Mesenchymal stem cell (in vitro differentiated cells and primary cell): ENCODE data around the gene UBR1.

Experiments
- DNase-seq: peaks from one replicate; pipeline ENCODE4 v3.0.0-alpha.2; 2013
- H2AFZ ChIP-seq: one replicate; pipeline ENCODE4 v1.6.1; 2013; ENCODE audit warnings: low read depth, mild to moderate bottlenecking, control low read depth, inconsistent platforms, low read length, moderate library complexity
- H2AK5ac ChIP-seq: 2 replicates; pipeline ENCODE4 v1.6.1; 2013; ENCODE audit warnings: low read length, moderate library complexity, mild to moderate bottlenecking, inconsistent platforms; ENCODE audit not compliant: severe bottlenecking
- H2BK120ac ChIP-seq: one replicate; pipeline ENCODE4 v1.6.1; 2013; ENCODE audit warnings: low read depth, mild to moderate bottlenecking, inconsistent platforms, low read length, moderate library complexity
- H2BK12ac ChIP-seq, 2 experiments: one replicate each; pipeline ENCODE4 v1.6.1; 2013; ENCODE audit warnings: inconsistent platforms in 2 of 2, low read length in 2 of 2, mild to moderate bottlenecking in 2 of 2, moderate library complexity in 2 of 2, control low read depth in 1 of 2
- H2BK15ac ChIP-seq: one replicate; pipeline ENCODE4 v1.6.1; 2013; ENCODE audit warnings: mild to moderate bottlenecking, low read depth, inconsistent platforms; ENCODE audit not compliant: poor library complexity, severe bottlenecking
- H2BK5ac ChIP-seq: 2 replicates; pipeline ENCODE4 v1.6.1; 2013; ENCODE audit warnings: low read depth, mild to moderate bottlenecking, low read length, control low read depth, inconsistent platforms; ENCODE audit not compliant: poor library complexity, severe bottlenecking
- H3K14ac ChIP-seq, 2 experiments: one replicate each; pipeline ENCODE4 v1.6.1; 2013; ENCODE audit warnings: inconsistent platforms in 2 of 2, low read length in 2 of 2, control low read depth in 1 of 2, mild to moderate bottlenecking in 1 of 2, moderate library complexity in 1 of 2
- H3K18ac ChIP-seq, 2 experiments: one replicate each; pipeline ENCODE4 v1.6.1; 2013; ENCODE audit warnings: inconsistent platforms in 2 of 2, low read length in 2 of 2, control low read depth in 1 of 2, low read depth in 1 of 2, mild to moderate bottlenecking in 1 of 2
- H3K23ac ChIP-seq, 2 experiments: one replicate each; pipeline ENCODE4 v1.6.1; 2013; ENCODE audit warnings: inconsistent platforms in 2 of 2, low read length in 2 of 2, mild to moderate bottlenecking in 2 of 2, moderate library complexity in 2 of 2, control low read depth in 1 of 2
- H3K27ac ChIP-seq: 2 replicates; pipeline ENCODE4 v1.5.1; 2013; ENCODE audit warnings: mild to moderate bottlenecking, moderate library complexity, low read length, control low read depth, inconsistent platforms; ENCODE audit not compliant: poor library complexity, severe bottlenecking
- H3K27me3 ChIP-seq, 2 experiments: 2 replicates each; pipeline versions ENCODE4 v1.6.1 to v1.7.0; 2013; ENCODE audit warnings: low read length in 2 of 2, mild to moderate bottlenecking in 2 of 2, moderate library complexity in 2 of 2, control low read depth in 1 of 2, inconsistent platforms in 1 of 2; ENCODE audit not compliant: control insufficient read depth in 1 of 2, insufficient read depth in 1 of 2
- H3K36me3 ChIP-seq, 2 experiments: 2 replicates each; pipeline versions ENCODE4 v1.6.1 to v1.7.0; 2013; ENCODE audit warnings: low read length in 2 of 2, control low read depth in 1 of 2, inconsistent platforms in 1 of 2, low read depth in 1 of 2, mild to moderate bottlenecking in 1 of 2; ENCODE audit not compliant: insufficient read depth in 2 of 2, control insufficient read depth in 1 of 2
- H3K4ac ChIP-seq, 2 experiments: one replicate each; pipeline ENCODE4 v1.6.1; 2013; ENCODE audit warnings: inconsistent platforms in 2 of 2, low read length in 2 of 2, mild to moderate bottlenecking in 2 of 2, moderate library complexity in 2 of 2, control low read depth in 1 of 2, low read depth in 1 of 2
- H3K4me1 ChIP-seq: 2 replicates; pipeline ENCODE4 v1.6.1; 2013; ENCODE audit warnings: low read depth, low read length, control low read depth; ENCODE audit not compliant: control insufficient read depth, insufficient read depth
- H3K4me2 ChIP-seq: 2 replicates; pipeline ENCODE4 v1.6.1; 2013; ENCODE audit warnings: low read length, mild to moderate bottlenecking, inconsistent platforms; ENCODE audit not compliant: poor library complexity, severe bottlenecking
- H3K4me3 ChIP-seq, 2 experiments: 2 replicates each; pipeline versions ENCODE4 v1.5.1 to v1.7.0; 2013; ENCODE audit warnings: low read length in 2 of 2, mild to moderate bottlenecking in 2 of 2, control low read depth in 1 of 2, low read depth in 1 of 2; ENCODE audit not compliant: insufficient read depth in 1 of 2
- H3K79me1 ChIP-seq: replicated peaks from 2 replicates; pipeline ENCODE4 v1.6.1; 2013; ENCODE audit warnings: mild to moderate bottlenecking, control low read depth, low read length, inconsistent platforms; ENCODE audit not compliant: poor library complexity, severe bottlenecking
- H3K9ac ChIP-seq: 2 replicates; pipeline ENCODE4 v1.7.0; 2013; ENCODE audit warnings: mild to moderate bottlenecking, low read length, moderate library complexity
- H3K9me3 ChIP-seq: 2 replicates; pipeline ENCODE4 v1.7.0; 2013; ENCODE audit warnings: mild to moderate bottlenecking, low read length; ENCODE audit not compliant: control insufficient read depth
- H4K8ac ChIP-seq: one replicate; pipeline ENCODE4 v1.6.1; 2013; ENCODE audit warnings: inconsistent platforms, mild to moderate bottlenecking, low read length, moderate library complexity
- H4K91ac ChIP-seq: one replicate; pipeline ENCODE4 v1.6.1; 2013; ENCODE audit warnings: mild to moderate bottlenecking, low read length, inconsistent platforms
- WGBS: methylation state at CpG from one replicate; pipeline ENCODE4 v1.1.7; 2013; ENCODE audit warnings: mixed read lengths; 5-methylcytosine and 5-hydroxymethylcytosine counted together

Gene UBR1

GRCh38 chr15:43070249-43070648, 35.6 kb downstream of the UBR1 start:
- H3K9ac ChIP-seq, result no peak overlapping the region
- H3K14ac ChIP-seq, result no peak overlapping the region
- no peak overlapping the region for H4K8ac ChIP-seq
- H2BK12ac ChIP-seq, result no peak overlapping the region
- no peak overlapping the region for H3K23ac ChIP-seq
- H2AFZ ChIP-seq, result no peak overlapping the region
- H3K9me3 ChIP-seq, result no peaks in the 10 kb centered on the region
- no peak overlapping the region for H3K27ac ChIP-seq
- no peak overlapping the region for H2BK120ac ChIP-seq
- no peak overlapping the region for H3K4ac ChIP-seq
- H3K36me3 ChIP-seq, result peaks cover 10 to 87% of the 10 kb centered on the region in 2 experiments
- no peaks in the 10 kb centered on the region for H3K27me3 ChIP-seq
- H2BK5ac ChIP-seq, result no peak overlapping the region
- H3K4me2 ChIP-seq, result no peak overlapping the region
- DNase-seq, result no peak
- 95% methylated on average over 4 of the region's 4 CpGs for WGBS
- no peak overlapping the region for H4K91ac ChIP-seq
- H2BK15ac ChIP-seq, result no peak overlapping the region
- no peak overlapping the region for H2AK5ac ChIP-seq
- no peaks in the 10 kb centered on the region for H3K4me1 ChIP-seq
- H3K4me3 ChIP-seq, result no peak overlapping the region
- H3K18ac ChIP-seq, result no peak overlapping the region
- H3K79me1 ChIP-seq, result peaks cover 6% of the 10 kb centered on the region

DNA sequence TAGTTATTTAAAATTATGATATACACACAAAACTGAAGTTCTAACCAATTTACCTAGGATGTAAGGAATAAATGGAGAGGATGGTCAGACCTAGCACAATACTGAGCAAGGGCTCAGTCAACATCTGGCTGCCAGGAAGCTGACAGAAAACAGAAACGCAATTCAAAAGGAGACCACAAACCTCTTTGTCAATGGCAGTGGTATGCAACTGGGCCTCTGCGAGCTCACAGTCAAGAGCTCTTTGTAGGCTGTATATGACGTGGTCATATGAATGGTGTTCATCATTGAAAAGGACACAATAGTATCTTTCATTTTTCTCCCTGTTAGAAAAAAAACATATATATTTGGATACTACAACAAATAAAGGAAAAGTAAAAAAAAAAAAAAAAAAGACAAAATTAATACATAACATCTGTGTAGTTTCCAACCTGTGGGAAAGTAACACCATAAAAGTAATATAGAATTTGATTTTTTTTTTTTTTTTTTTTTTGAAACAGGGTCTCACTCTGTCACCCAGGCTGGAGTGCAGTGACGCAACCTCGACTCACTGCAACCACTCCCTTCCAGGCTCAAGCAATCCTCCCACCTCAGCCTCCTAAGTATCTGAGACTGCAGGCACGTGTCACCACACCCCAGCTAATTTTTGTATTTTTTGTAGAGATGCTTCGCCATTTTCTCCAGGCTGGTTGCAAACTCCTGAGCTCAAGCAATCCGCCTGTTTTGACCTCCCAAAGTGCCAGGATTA, 37.9 kb downstream of the UBR1 start:
- Histone ChIP-seq H2BK12ac (no peak overlapping the region), H4K8ac (no peak overlapping the region), H3K36me3 (peaks cover 9 to 77% of the 10 kb centered on the region in 2 experiments), H2AFZ (no peak overlapping the region), H3K4ac (no peak overlapping the region), H3K4me3 (no peak overlapping the region), H3K9me3 (no peaks in the 10 kb centered on the region), H3K9ac (no peak overlapping the region), H3K4me1 (no peaks in the 10 kb centered on the region), H3K27me3 (no peaks in the 10 kb centered on the region), H2BK120ac (no peak overlapping the region), H3K27ac (no peak overlapping the region), H2AK5ac (no peak overlapping the region), H3K23ac (no peak overlapping the region), H3K18ac (peak overlapping the region in 1 of 2 experiments; percentile 34), H2BK5ac (no peak overlapping the region), H3K4me2 (no peak overlapping the region), H3K14ac (no peak overlapping the region), H4K91ac (no peak overlapping the region), H2BK15ac (no peak overlapping the region), H3K79me1 (peaks cover 9% of the 10 kb centered on the region)
- 62% methylated on average over 6 of the region's 8 CpGs for WGBS
- DNase-seq, result peak; percentile 86

GRCh38 chr15:43056696-43057095, 49.1 kb downstream of the UBR1 start:
- H4K8ac ChIP-seq, result no peak overlapping the region
- H4K91ac ChIP-seq, result no peak overlapping the region
- no peak overlapping the region for H3K14ac ChIP-seq
- peaks cover 14% of the 10 kb centered on the region for H3K79me1 ChIP-seq
- H3K4me3 ChIP-seq, result no peak overlapping the region
- H2AK5ac ChIP-seq, result no peak overlapping the region
- no peaks in the 10 kb centered on the region for H3K9me3 ChIP-seq
- no peak overlapping the region for H3K23ac ChIP-seq
- H2BK5ac ChIP-seq, result no peak overlapping the region
- no peak overlapping the region for H3K9ac ChIP-seq
- no peak overlapping the region for H2AFZ ChIP-seq
- no peak overlapping the region for H3K4me2 ChIP-seq
- H3K4ac ChIP-seq, result no peak overlapping the region
- H3K27me3 ChIP-seq, result no peaks in the 10 kb centered on the region
- H3K36me3 ChIP-seq, result peaks cover 17 to 99% of the 10 kb centered on the region in 2 experiments
- DNase-seq, result no peak
- H3K18ac ChIP-seq, result no peak overlapping the region
- no peak overlapping the region for H2BK15ac ChIP-seq
- no peak overlapping the region for H3K27ac ChIP-seq
- H3K4me1 ChIP-seq, result no peaks in the 10 kb centered on the region
- no peak overlapping the region for H2BK120ac ChIP-seq
- H2BK12ac ChIP-seq, result no peak overlapping the region

DNA sequence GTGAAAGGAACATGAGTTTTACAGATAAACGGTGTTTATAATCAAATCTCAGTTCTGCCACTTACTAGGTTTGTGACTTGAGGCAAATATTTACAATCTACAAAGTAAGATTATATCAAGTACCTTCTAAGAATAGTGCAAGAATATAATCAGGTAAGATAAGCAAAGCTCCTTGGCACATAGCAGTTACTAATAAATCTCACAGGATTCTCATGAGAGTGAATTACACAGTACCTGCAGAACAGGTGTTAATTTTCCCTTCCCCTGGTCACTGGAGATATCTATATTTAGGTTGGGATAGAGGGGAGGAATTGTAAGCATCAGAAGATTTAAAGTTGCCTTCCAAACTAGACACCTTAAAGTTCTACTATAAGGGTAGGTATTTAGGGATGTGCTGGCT, 53.0 kb downstream of the UBR1 start:
- Histone ChIP-seq H3K79me1 (peaks cover 12% of the 10 kb centered on the region), H3K4me3 (no peak overlapping the region), H3K23ac (no peak overlapping the region), H2BK120ac (no peak overlapping the region), H2BK5ac (no peak overlapping the region), H4K8ac (no peak overlapping the region), H2AK5ac (no peak overlapping the region), H3K9ac (no peak overlapping the region), H2BK12ac (no peak overlapping the region), H3K36me3 (peaks cover 20 to 91% of the 10 kb centered on the region in 2 experiments), H4K91ac (no peak overlapping the region), H3K4me2 (no peak overlapping the region), H3K14ac (no peak overlapping the region), H2BK15ac (no peak overlapping the region), H3K27me3 (no peaks in the 10 kb centered on the region), H2AFZ (no peak overlapping the region), H3K18ac (no peak overlapping the region), H3K4ac (no peak overlapping the region), H3K4me1 (no peaks in the 10 kb centered on the region), H3K27ac (no peak overlapping the region), H3K9me3 (no peaks in the 10 kb centered on the region)
- no CpG with 5 or more reads among the region's 1 CpG for WGBS
- no peak for DNase-seq
